HepG2 (cell line): ENCODE measurements around the gene UCK2. TPM values are rescaled to one million over a fixed set of nuclear protein-coding genes. Genes with fewer than 3 reads are reported as not detected.

ENCODE experiments used
- ATAC-seq: fragments of 200-7000 bp; cut with Tn5 transposase; 3 replicates; pipeline ENCODE4 v1.9.1; 2020; ENCODE audit warnings: mild to moderate bottlenecking, moderate library complexity
- BruUV-seq: library from RNA; stranded (reverse); fragments of 400-500 nt; replicated peaks from 2 replicates; lab custom pipeline; 2021; lab: Mats Ljungman, UMichigan
- CTCF ChIA-PET: fragments of 300-600 bp; formaldehyde crosslinking; extraction: SDS; loops from one replicate; lab custom pipeline; 2021; ENCODE audit warnings: low total read pairs, inconsistent platforms, low intra/inter-chr PET ratio; lab: Yijun Ruan, JAX
- POLR2A ChIA-PET: fragments of 350-600 bp; sonication (Branson Sonifier 250); formaldehyde crosslinking; loops from one replicate; lab custom pipeline; 2020; ENCODE audit warnings: antibody characterized with exemption, inconsistent platforms; lab: Yijun Ruan, JAX
- DNase-seq: peaks from one replicate; pipeline ENCODE4 v3.0.0-alpha.2; 2015; ENCODE audit warnings: low spot score
- FAIRE-seq: peaks from 3 replicates; lab custom pipeline; 2011; peaks lifted over from hg19 to GRCh38; lab: Jason Lieb, UNC
- H2AFZ ChIP-seq: one replicate; pipeline ENCODE4 v1.6.1; 2011; ENCODE audit warnings: low read length, inconsistent platforms
- H3K27ac ChIP-seq: fragments of 300-600 bp; 3 replicates; pipeline ENCODE4 v1.8.0; 2011; ENCODE audit warnings: mixed run types, mild to moderate bottlenecking, mixed read lengths, low read length, inconsistent platforms; ENCODE audit not compliant: insufficient read depth; ENCODE audit errors: extremely low read length
- H3K27me3 ChIP-seq, 2 experiments: fragments of 200-600 bp in 1 of 2; 2 replicates in 1 of 2; 3 replicates in 1 of 2; pipeline versions ENCODE4 v1.6.0 to v1.8.0; 2011; ENCODE audit warnings: low read length in 2 of 2, mild to moderate bottlenecking in 2 of 2, moderate library complexity in 2 of 2, inconsistent platforms in 1 of 2; ENCODE audit not compliant: insufficient read depth in 2 of 2, control insufficient read depth in 1 of 2
- H3K36me3 ChIP-seq, 2 experiments: fragments of 200-600 bp in 1 of 2; replicated peaks in 1 of 2; 2 replicates in 1 of 2; 3 replicates in 1 of 2; pipeline versions ENCODE4 v1.5.1 to v1.8.0; 2011; ENCODE audit warnings: low read length in 2 of 2, inconsistent platforms in 1 of 2; ENCODE audit not compliant: insufficient read depth in 2 of 2, control insufficient read depth in 1 of 2
- H3K4me1 ChIP-seq: 2 replicates; pipeline ENCODE4 v1.5.1; 2012; ENCODE audit warnings: low read length, inconsistent platforms; ENCODE audit not compliant: insufficient read depth
- H3K4me2 ChIP-seq: 2 replicates; pipeline ENCODE4 v1.6.0; 2011; ENCODE audit warnings: low read depth, low read length, inconsistent platforms
- H3K4me3 ChIP-seq, 3 experiments: fragments of 200-600 bp in 1 of 3; sonication (generic), shearing (Covaris generic) in 1 of 3; replicated peaks in 1 of 3; 2 replicates each; pipeline ENCODE4 v1.5.1; 2011 to 2016; ENCODE audit warnings: low read length in 3 of 3, inconsistent platforms in 2 of 3, low read depth in 2 of 3, mild to moderate bottlenecking in 2 of 3, control low read depth in 1 of 3, mixed read lengths in 1 of 3; ENCODE audit not compliant: insufficient read depth in 1 of 3
- H3K79me2 ChIP-seq: one replicate; pipeline ENCODE4 v1.6.1; 2011; ENCODE audit warnings: low read length, inconsistent platforms; ENCODE audit not compliant: insufficient read depth
- H3K9ac ChIP-seq: 2 replicates; pipeline ENCODE4 v1.6.0; 2011; ENCODE audit warnings: mild to moderate bottlenecking, low read depth, low read length, inconsistent platforms; ENCODE audit not compliant: insufficient read depth
- H3K9me3 ChIP-seq: 2 replicates; pipeline ENCODE4 v1.5.1; 2012; ENCODE audit warnings: mild to moderate bottlenecking, low read length
- H4K20me1 ChIP-seq: 2 replicates; pipeline ENCODE4 v1.6.0; 2011; ENCODE audit warnings: inconsistent platforms, mild to moderate bottlenecking, low read length, moderate library complexity; ENCODE audit not compliant: insufficient read depth
- ARNT ChIP-seq: fragments of 450-650 bp; IDR thresholded peaks from 2 replicates; pipeline ENCODE4 v1.6.1; 2017
- ATF4 ChIP-seq, 2 experiments: fragments of 450-650 bp in 1 of 2; sonication (generic) in 1 of 2; formaldehyde crosslinking; IDR thresholded peaks; 2 replicates each; pipeline versions ENCODE4 v1.5.0 to v1.8.0; 2020 to 2022; ENCODE audit warnings: mild to moderate bottlenecking in 1 of 2, missing genetic modification reagents in 1 of 2
- CBX5 ChIP-seq: sonication (generic); formaldehyde crosslinking; IDR thresholded peaks from 2 replicates; pipeline ENCODE4 v1.4.0; 2020; ENCODE audit warnings: missing genetic modification reagents, borderline replicate concordance
- CCAR2 ChIP-seq: fragments of 200-400 bp; formaldehyde crosslinking; optimal IDR thresholded peaks from 2 replicates; pipeline ENCODE3; 2018; ENCODE audit warnings: low read depth, mild to moderate bottlenecking, low read length, moderate library complexity
- CEBPB ChIP-seq: IDR thresholded peaks from 2 replicates; pipeline ENCODE4 v1.6.1; 2011; ENCODE audit warnings: low read depth, low read length, improper control_type of control experiment, borderline replicate concordance
- IKZF1 ChIP-seq: fragments of 450-650 bp; IDR thresholded peaks from 2 replicates; pipeline ENCODE4 v1.7.1; 2016
- NCOR1 ChIP-seq: fragments of 200-600 bp; sonication (generic); IDR thresholded peaks from 2 replicates; pipeline ENCODE4 v1.7.0; 2017; ENCODE audit warnings: antibody characterized with exemption, low read length, borderline replicate concordance
- NFYC ChIP-seq: IDR thresholded peaks from 2 replicates; pipeline ENCODE4 v1.6.1; 2016; ENCODE audit warnings: missing genetic modification reagents, missing compliant biosample characterization
- NR2C2 ChIP-seq: sonication (generic); formaldehyde crosslinking; IDR thresholded peaks from 2 replicates; pipeline ENCODE4 v1.4.0; 2020; ENCODE audit warnings: missing genetic modification reagents, mild to moderate bottlenecking, moderate library complexity, borderline replicate concordance
- NRL ChIP-seq: sonication (generic); formaldehyde crosslinking; IDR thresholded peaks from 2 replicates; pipeline ENCODE4 v1.5.0; 2020; ENCODE audit warnings: missing genetic modification reagents, mild to moderate bottlenecking, moderate library complexity, borderline replicate concordance
- RAD51 ChIP-seq: fragments of 450-650 bp; IDR thresholded peaks from 2 replicates; pipeline ENCODE4 v1.6.1; 2016; ENCODE audit warnings: borderline replicate concordance
- RFX5 ChIP-seq: IDR thresholded peaks from 2 replicates; pipeline ENCODE4 v1.6.1; 2011; ENCODE audit warnings: low read depth, low read length, improper control_type of control experiment
- ZBTB34 ChIP-seq: sonication (generic); formaldehyde crosslinking; IDR thresholded peaks from 2 replicates; pipeline ENCODE4 v1.8.0; 2022; ENCODE audit warnings: mild to moderate bottlenecking, missing genetic modification reagents
- ZNF124 ChIP-seq: sonication (generic); formaldehyde crosslinking; IDR thresholded peaks from 2 replicates; pipeline ENCODE4 v1.4.0; 2020; ENCODE audit warnings: missing genetic modification reagents
- ZNF17 ChIP-seq: sonication (generic); formaldehyde crosslinking; IDR thresholded peaks from 2 replicates; pipeline ENCODE4 v1.5.0; 2020; ENCODE audit warnings: mild to moderate bottlenecking, missing genetic modification reagents
- WGBS: methylation state at CpG from one replicate; pipeline ENCODE4 v1.1.6; 2017; ENCODE audit warnings: low lambda C conversion rate; 5-methylcytosine and 5-hydroxymethylcytosine counted together
- in situ Hi-C: cut with HindIII; loops from 2 replicates; pipeline ENCODE4 v1.10.0; 2017; ENCODE audit warnings: low pct_unique_long_range_greater_than_20kb; ENCODE audit not compliant: extremely low pct_ligation_motif_present
- intact Hi-C: fragments of 100-400 bp; cut with micrococcal nuclease; formaldehyde crosslinking; loops from one replicate; pipeline ENCODE4 v1.10.0; 2022; ENCODE audit not compliant: unreplicated experiment
- polyA plus RNA-seq, 8 experiments: library from polyadenylated mRNA; depleted of rRNA in 3 of 8; stranded (reverse) in 7 of 8; unstranded in 1 of 8; fragments of >200 nt; fragmentation: Illumina TruSeq in 4 of 8; extraction: Trizol in 4 of 8; gene quantifications; 2 replicates each; pipeline versions ENCODE4 v1.2.1 to v1.2.3, GENCODE V29; 2011 to 2016; ENCODE audit warnings: low read depth in 4 of 8, missing spikeins in 1 of 8, mixed read lengths in 1 of 8; ENCODE audit not compliant: insufficient read depth in 1 of 8
- total RNA-seq, 5 experiments: library from RNA; depleted of rRNA; stranded (reverse); fragments of >200 nt; fragmentation: Illumina TruSeq; extraction: Trizol; gene quantifications; 2 replicates each; pipeline ENCODE4 v1.2.3, GENCODE V29; 2016; ENCODE audit warnings: low read depth in 1 of 5

UCK2 gene
- total and polyA plus RNA-seq, 2 of the 13 experiments (the other 11 are each of a cell fraction or from before 2014, with no cell fraction given) = 64.3 to 78.0 TPM

- H3K27ac ChIP-seq = peak overlapping the region; percentile 77
- TF ChIP-seq ARNT (no peak), NRL (0 out of 2 replicates have a peak, but pooled peaks have one; percentile 19)
- DNase-seq (no peak), FAIRE-seq (no peak), ATAC-seq (no peak; the same call in 2 of the 3 replicates)
- intact Hi-C loops (no loop called here), in situ Hi-C loops (no loop called here)
- H3K4me3 ChIP-seq = no peak overlapping the region
- H3K79me2 ChIP-seq = peaks cover 3% of the 10 kb centered on the region
- POLR2A ChIA-PET = interaction anchor here (2.0 to 3.2 kb wide), 2 partner anchors 11 to 16 kb away, joined by 9 to 26 read pairs; no protein-coding TSS in a partner anchor
- H3K27me3 ChIP-seq = no peaks in the 10 kb centered on the region
- no peak overlapping the region for H3K4me2 ChIP-seq
- no peak overlapping the region for H3K9ac ChIP-seq
- H3K4me1 ChIP-seq = peaks cover 56% of the 10 kb centered on the region
- H3K36me3 ChIP-seq = peaks cover 37 to 68% of the 10 kb centered on the region in 2 experiments; a peak in 4 of 5 replicates
- BruUV-seq = no TSS peak
- no peaks in the 10 kb centered on the region for H3K9me3 ChIP-seq
- CTCF ChIA-PET = no interaction called here
- no peak overlapping the region for H2AFZ ChIP-seq
- H4K20me1 ChIP-seq = no peaks in the 10 kb centered on the region
- 100% methylated on average over 1 of the region's 4 CpGs for WGBS
These were observed 72.1 kb downstream of the UCK2 start for GRCh38 chr1:165899461-165899941.

GRCh38 chr1:165900576-165901380 lies 73.4 kb downstream of the UCK2 start:
- Histone ChIP-seq H4K20me1 (no peaks in the 10 kb centered on the region), H2AFZ (no peak overlapping the region), H3K9ac (peak overlapping the region; percentile 35), H3K9me3 (no peaks in the 10 kb centered on the region), H3K79me2 (peaks cover 3% of the 10 kb centered on the region), H3K4me1 (peaks cover 69% of the 10 kb centered on the region), H3K36me3 (peaks cover 28 to 58% of the 10 kb centered on the region in 2 experiments), H3K4me2 (peak overlapping the region; percentile 57), H3K27me3 (no peaks in the 10 kb centered on the region), H3K27ac (peak overlapping the region; percentile 77), H3K4me3 (no peak overlapping the region; a peak in 1 of 6 replicates)
- no TSS peak for BruUV-seq
- intact Hi-C loops = loop anchor here (1.0 to 2.0 kb wide), 2 partner anchors 10 to 16 kb away; no protein-coding TSS in a partner anchor
- ATAC-seq (peak; percentile 74), DNase-seq (peak; percentile 83), FAIRE-seq (peak; percentile 82)
- 47% methylated on average over 20 of the region's 22 CpGs for WGBS
- CTCF ChIA-PET = no interaction called here
- POLR2A ChIA-PET = interaction anchor here (1.0 to 3.2 kb wide), 5 partner anchors 10 to 202 kb away, joined by 4 to 26 read pairs (median 7); partner anchors contain the start of genes ALDH9A1 and TMCO1
- in situ Hi-C loops = loop anchor here (25.0 kb wide), 1 partner anchor 488 kb away; no protein-coding TSS in a partner anchor
- TF ChIP-seq CEBPB = peak; percentile 86
- peak; percentile 85 for TF ChIP-seq ZBTB34 (CRISPR knock-in tag)
- no peak for TF ChIP-seq ATF4 (CRISPR knock-in tag; IDR thresholded peaks at IDR 0.05)
- TF ChIP-seq RFX5 = no peak
- no peak for TF ChIP-seq NFYC
- peak; percentile 53; the same call in 1 of the 2 replicates for TF ChIP-seq NCOR1
- no peak for TF ChIP-seq CBX5 (CRISPR knock-in tag)
- no peak for TF ChIP-seq ZNF17 (CRISPR knock-in tag)
- no peak for TF ChIP-seq NR2C2 (CRISPR knock-in tag)
- TF ChIP-seq CCAR2 = no peak
- no peak for TF ChIP-seq RAD51
- no peak for TF ChIP-seq ZNF124 (CRISPR knock-in tag)
- no peak for TF ChIP-seq IKZF1
